D721Med (cell line): ENCODE measurements around the gene GABPB2.
A peak's percentile ranks its signal among the peaks of the same experiment; 100 is the strongest.

ENCODE experiments used
- DNase-seq: peaks from one replicate; pipeline ENCODE4 v3.0.0; 2011; ENCODE audit warnings: low spot score; ENCODE audit not compliant: insufficient read length
- FAIRE-seq: peaks from 2 replicates; lab custom pipeline; 2011; peaks lifted over from hg19 to GRCh38; lab: Jason Lieb, UNC
- TF ChIP-seq, protein P1 (sequence below): IDR thresholded peaks from 2 replicates; pipeline ENCODE4 v1.5.1; 2012; ENCODE audit warnings: mild to moderate bottlenecking, control low read depth; ENCODE audit not compliant: insufficient read depth; ENCODE audit errors: missing control alignments

The GABPB2 gene

DNA sequence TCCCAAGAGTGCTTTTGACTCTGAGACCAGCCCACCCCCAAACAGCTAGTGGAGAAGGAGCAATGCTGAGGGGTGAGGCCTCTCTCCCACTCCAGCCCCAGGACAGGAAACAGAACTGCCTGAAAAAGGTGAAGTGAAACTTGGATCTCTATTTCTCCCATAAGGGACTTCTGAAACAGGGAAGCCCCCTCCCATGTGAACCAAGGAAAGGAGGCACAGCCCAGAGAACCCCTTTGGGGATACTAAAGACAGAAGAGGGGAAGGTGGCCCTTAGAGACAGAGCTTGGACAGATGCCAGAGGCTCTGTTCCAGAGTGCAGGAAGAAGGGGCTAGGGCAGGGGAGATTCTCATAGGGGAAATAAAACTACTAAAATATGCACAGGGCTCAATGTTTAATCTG lies 88.8 kb downstream of the GABPB2 start:
- DNase-seq (no peak), FAIRE-seq (no peak)
- TF ChIP-seq, protein P1, sequence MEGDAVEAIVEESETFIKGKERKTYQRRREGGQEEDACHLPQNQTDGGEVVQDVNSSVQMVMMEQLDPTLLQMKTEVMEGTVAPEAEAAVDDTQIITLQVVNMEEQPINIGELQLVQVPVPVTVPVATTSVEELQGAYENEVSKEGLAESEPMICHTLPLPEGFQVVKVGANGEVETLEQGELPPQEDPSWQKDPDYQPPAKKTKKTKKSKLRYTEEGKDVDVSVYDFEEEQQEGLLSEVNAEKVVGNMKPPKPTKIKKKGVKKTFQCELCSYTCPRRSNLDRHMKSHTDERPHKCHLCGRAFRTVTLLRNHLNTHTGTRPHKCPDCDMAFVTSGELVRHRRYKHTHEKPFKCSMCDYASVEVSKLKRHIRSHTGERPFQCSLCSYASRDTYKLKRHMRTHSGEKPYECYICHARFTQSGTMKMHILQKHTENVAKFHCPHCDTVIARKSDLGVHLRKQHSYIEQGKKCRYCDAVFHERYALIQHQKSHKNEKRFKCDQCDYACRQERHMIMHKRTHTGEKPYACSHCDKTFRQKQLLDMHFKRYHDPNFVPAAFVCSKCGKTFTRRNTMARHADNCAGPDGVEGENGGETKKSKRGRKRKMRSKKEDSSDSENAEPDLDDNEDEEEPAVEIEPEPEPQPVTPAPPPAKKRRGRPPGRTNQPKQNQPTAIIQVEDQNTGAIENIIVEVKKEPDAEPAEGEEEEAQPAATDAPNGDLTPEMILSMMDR: no peak

DNA sequence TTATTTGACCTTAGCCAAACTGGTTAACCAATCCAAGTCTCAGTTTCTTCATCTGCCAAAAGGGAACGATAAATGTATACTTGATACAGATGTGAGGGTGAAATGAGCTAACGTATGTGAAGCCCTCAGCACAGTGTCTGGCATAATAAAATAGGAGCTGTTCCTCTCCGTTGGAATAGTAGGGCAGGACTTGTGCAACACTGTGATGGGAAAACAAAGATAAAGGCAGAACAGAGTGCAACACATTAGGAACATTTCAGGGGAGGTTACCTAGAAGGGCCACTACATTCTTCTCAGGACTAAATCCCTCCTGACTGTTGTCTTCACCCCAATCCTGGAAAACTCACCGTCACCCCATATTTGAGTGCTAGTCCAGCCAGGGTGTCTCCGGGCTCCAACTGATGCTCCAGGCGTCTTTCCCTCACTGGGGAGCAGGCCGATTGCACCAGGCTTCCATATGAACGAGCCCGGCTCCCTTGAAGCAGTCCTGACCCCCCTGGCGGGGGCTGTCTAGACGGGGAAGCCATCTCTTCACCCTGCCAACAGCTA lies 94.2 kb downstream of the GABPB2 start:
- TF ChIP-seq, protein P1: no peak
- FAIRE-seq (peak; percentile 71), DNase-seq (no peak)

DNA sequence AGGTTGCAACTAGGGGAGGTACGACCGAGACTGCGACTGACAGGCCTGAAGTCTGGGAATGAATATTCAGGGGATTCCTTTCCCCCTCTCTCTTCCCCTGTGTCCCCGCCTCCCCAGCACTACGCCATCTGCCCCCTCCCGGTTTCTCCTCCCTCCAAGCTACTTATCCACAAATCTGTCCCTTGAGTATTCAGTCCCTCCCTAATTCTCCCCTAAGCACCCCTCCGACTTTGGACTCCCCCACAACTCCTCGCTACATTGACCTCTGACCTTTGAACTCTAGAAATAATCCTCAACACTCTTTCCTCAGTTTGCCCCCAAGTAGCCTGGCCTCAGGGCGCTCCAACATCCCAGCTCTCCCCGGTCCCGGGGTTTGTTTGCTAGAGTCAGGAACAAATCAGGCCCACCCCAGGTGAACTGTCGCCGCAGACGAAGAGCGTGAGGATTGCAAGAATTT lies 94.7 kb downstream of the GABPB2 start:
- FAIRE-seq (peak; percentile 58), DNase-seq (peak; percentile 88)
- TF ChIP-seq, protein P1: no peak

DNA sequence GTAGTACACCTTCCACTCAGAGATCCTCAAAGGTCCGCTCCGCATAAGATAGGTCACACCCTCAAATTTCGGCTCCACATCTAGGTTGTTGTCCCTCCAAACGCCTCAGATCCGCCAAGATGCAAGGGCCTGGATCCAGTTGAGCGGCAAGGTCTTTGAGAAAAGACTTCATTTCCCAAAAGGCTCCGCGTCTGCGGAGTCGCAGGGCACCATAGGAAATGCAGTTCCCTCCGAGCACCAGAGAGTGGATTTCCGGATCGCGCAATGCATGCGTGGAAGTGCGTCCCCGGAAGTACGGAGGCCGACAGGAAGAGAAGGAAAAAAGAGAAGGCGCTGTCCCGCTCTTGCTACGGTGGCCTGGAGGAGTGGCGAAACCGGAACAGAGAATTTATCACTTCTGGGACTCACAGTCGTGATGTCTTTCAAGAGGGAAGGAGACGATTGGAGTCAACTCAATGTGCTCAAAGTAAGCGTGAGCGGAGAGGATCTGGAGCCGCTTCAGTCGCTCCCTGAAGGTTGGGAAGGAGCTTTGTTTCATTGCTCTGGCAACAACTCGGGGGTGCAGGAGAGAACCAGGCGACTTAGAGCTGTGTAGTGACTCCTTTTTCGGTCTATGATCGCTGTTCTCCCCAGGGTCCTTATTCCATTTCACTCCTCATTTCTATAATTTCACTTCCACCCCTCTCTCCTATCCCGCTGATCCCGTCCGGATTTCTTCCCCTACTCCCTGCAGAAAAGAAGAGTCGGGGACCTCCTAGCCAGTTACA lies 95.4 kb downstream of the GABPB2 start, which contains the start of the genes LYSMD1 and SCNM1:
LYSMD1 (minus strand) TSS at position 165 of the 767 bp plus-strand sequence. CDS start 644 bp downstream, outside the sequence.
SCNM1 (plus strand) TSS at position 407 of the 767 bp plus-strand sequence; CDS start at position 416, 9 bp downstream.
- TF ChIP-seq, protein P1: no peak
- FAIRE-seq: peak; percentile 92
- peak; percentile 84 for DNase-seq

DNA sequence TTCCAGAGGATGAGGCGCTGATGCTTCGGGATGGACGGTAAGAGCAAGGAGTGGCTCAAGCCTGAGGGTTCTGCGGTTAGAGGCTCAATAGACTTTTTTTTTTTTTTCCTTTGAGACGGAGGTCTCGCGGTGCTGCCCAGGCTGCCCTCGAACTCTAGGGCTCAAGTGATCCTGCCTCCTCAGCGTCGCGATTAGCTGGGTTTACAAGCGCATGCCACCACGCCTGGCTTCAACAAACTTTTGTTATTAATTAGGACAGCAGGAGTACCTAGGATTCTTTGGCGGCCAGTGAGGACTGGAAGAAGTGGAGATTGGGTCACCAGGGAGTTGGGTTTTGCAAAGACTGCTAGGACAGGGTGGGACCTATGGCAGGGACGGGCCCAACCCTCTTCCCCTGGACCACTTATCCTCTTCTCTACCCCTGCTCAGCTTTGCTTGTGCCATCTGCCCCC lies 96.0 kb downstream of the GABPB2 start:
- TF ChIP-seq, protein P1: no peak
- DNase-seq: no peak
- FAIRE-seq: no peak

DNA sequence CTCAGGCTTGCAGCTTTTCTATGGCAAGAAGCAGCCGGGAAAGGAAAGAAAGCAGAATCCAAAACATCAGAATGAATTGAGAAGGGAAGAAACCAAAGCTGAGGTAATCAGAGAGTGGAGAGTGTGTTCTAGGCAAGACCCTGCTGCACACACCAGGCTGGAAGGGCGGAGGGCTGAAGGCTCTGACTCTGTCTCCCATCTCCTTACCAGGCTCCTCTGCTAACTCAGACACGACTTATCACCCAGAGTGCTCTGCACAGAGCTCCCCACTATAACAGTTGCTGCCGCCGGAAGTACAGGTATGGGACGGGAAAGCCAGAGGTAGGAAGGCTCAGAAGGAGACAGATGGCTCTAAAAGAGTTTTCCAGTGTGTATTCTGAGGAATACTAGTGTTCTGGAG lies 96.6 kb downstream of the GABPB2 start:
- FAIRE-seq (no peak), DNase-seq (no peak)
- TF ChIP-seq, protein P1: no peak
